ENCODE data around the gene SLC25A21.

Gene SLC25A21

DNA sequence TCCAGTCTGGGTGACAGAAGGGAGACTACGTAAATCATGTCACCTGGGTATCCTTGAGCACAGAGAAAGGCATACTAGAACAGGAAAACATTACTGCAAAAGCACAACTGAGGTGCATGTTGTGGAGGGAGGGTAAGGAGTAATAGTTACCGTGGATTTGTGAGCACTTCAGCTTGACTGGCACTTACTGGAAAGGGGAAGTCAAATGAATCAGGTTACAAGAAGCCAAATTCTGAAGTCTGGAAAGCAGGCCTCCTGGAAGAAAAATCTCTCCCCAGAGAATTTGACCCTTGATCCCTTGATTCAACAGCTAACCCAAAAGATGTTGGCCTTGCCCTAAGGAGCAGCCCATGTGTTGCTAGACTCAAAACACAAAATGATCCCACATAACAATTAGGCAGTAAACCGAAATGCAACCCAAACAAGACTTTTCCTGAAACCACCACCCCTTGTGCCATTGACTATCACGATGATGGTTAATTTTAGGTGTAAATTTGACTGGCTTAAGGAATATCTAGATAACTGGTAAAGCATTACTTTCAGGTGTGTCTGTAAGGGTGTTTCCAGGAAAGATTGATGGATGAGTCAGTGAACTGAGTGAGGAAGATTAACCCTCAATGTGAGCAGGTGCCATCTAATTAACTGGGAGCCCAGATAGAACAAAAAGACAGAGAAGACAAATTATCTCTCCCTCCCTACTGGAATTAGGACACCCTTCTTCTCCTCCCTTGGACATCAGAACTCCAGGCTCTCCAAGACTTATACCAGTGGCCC, 108.8 kb downstream of the SLC25A21 start:
- no peak overlapping the region for H4K8ac ChIP-seq (ENCODE audit: low read depth, low read length)
- WGBS, 2 donors (ENCODE audit: extremely low coverage in 2 of 2, insufficient read length in 2 of 2, insufficient replicate concordance in 1 of 2), result no CpG with 5 or more reads among the region's 4 CpGs
- no peak overlapping the region for H3K4ac ChIP-seq (ENCODE audit: low read length)

GRCh38 chr14:37062191-37062803, 110.1 kb downstream of the SLC25A21 start:
- no peak overlapping the region for H2BK15ac ChIP-seq (ENCODE audit: low read length)
- WGBS, 2 donors (ENCODE audit: extremely low coverage in 2 of 2, insufficient read length in 2 of 2, insufficient replicate concordance in 1 of 2), result 100% methylated on average over 1 of the region's 4 CpGs; no CpG with 5 or more reads in 1 of the 2 donors

More for the DNA sequence above, 108.8 kb downstream of the SLC25A21 start:
- Histone ChIP-seq H3K27me3 (ENCODE audit: control insufficient read depth in 3 of 3, insufficient read depth in 3 of 3, low read depth in 1 of 3, low read length in 3 of 3) (no peaks in the 10 kb centered on the region), H3K79me1 (ENCODE audit: low read depth, low read length) (no peaks in the 10 kb centered on the region), H3K9me3 (replicated peaks in 1 of 2; ENCODE audit: control insufficient read depth in 2 of 2, insufficient read depth in 1 of 2, low read depth in 1 of 2, low read length in 2 of 2) (no peaks in the 10 kb centered on the region), H2AFZ (ENCODE audit: low read length) (no peak overlapping the region), H2BK15ac (ENCODE audit: low read length) (no peak overlapping the region), H3K4me2 (ENCODE audit: insufficient read depth, low read length, poor library complexity, severe bottlenecking) (no peak overlapping the region), H2BK5ac (ENCODE audit: low read length) (no peak overlapping the region), H3K36me3 (replicated peaks in 1 of 2; ENCODE audit: control insufficient read depth in 2 of 2, insufficient read depth in 2 of 2, low read length in 2 of 2) (no peaks in the 10 kb centered on the region), H2BK12ac (ENCODE audit: low read length) (no peak overlapping the region), H3K4me1 (ENCODE audit: control insufficient read depth in 2 of 2, insufficient read depth in 1 of 2, low read depth in 1 of 2, low read length in 2 of 2) (peaks cover 2 to 7% of the 10 kb centered on the region in 2 donors), H2AK5ac (ENCODE audit: low read depth, low read length) (no peak overlapping the region), H3K27ac (replicated peaks; ENCODE audit: low read length) (no peak overlapping the region), H3K23ac (ENCODE audit: low read depth, low read length, poor library complexity) (no peak overlapping the region), H4K91ac (ENCODE audit: low read depth, low read length, poor library complexity) (no peak overlapping the region), H3K9ac (ENCODE audit: low read depth, low read length, poor library complexity) (no peak overlapping the region), H3K4me3 (ENCODE audit: low read length in 2 of 2) (no peak overlapping the region), H2BK120ac (ENCODE audit: low read depth, low read length) (no peak overlapping the region), H3K18ac (ENCODE audit: low read length) (no peak overlapping the region), H3K14ac (ENCODE audit: low read length) (no peak overlapping the region)
- DNase-seq (ENCODE audit: low spot score), result no peak

GRCh38 chr14:37061697-37062096, 110.7 kb downstream of the SLC25A21 start:
- Histone ChIP-seq H3K4me3 (ENCODE audit: low read length in 2 of 2) (no peak overlapping the region), H4K91ac (ENCODE audit: low read depth, low read length, poor library complexity) (no peak overlapping the region), H2BK120ac (ENCODE audit: low read depth, low read length) (no peak overlapping the region), H3K14ac (ENCODE audit: low read length) (no peak overlapping the region), H3K23ac (ENCODE audit: low read depth, low read length, poor library complexity) (no peak overlapping the region), H3K27me3 (ENCODE audit: control insufficient read depth in 3 of 3, insufficient read depth in 3 of 3, low read depth in 1 of 3, low read length in 3 of 3) (no peaks in the 10 kb centered on the region), H2AFZ (ENCODE audit: low read length) (no peak overlapping the region), H3K9ac (ENCODE audit: low read depth, low read length, poor library complexity) (no peak overlapping the region), H3K79me1 (ENCODE audit: low read depth, low read length) (no peaks in the 10 kb centered on the region), H3K4ac (ENCODE audit: low read length) (no peak overlapping the region), H4K8ac (ENCODE audit: low read depth, low read length) (no peak overlapping the region), H3K27ac (replicated peaks; ENCODE audit: low read length) (no peak overlapping the region), H3K18ac (ENCODE audit: low read length) (no peak overlapping the region), H3K4me2 (ENCODE audit: insufficient read depth, low read length, poor library complexity, severe bottlenecking) (no peak overlapping the region), H2BK12ac (ENCODE audit: low read length) (no peak overlapping the region), H2BK15ac (ENCODE audit: low read length) (no peak overlapping the region), H3K9me3 (replicated peaks in 1 of 2; ENCODE audit: control insufficient read depth in 2 of 2, insufficient read depth in 1 of 2, low read depth in 1 of 2, low read length in 2 of 2) (no peaks in the 10 kb centered on the region), H2BK5ac (ENCODE audit: low read length) (no peak overlapping the region), H3K36me3 (replicated peaks in 1 of 2; ENCODE audit: control insufficient read depth in 2 of 2, insufficient read depth in 2 of 2, low read length in 2 of 2) (no peaks in the 10 kb centered on the region), H2AK5ac (ENCODE audit: low read depth, low read length) (no peak overlapping the region), H3K4me1 (ENCODE audit: control insufficient read depth in 2 of 2, insufficient read depth in 1 of 2, low read depth in 1 of 2, low read length in 2 of 2) (peaks cover 2 to 7% of the 10 kb centered on the region in 2 donors)
- WGBS, 2 donors (ENCODE audit: extremely low coverage in 2 of 2, insufficient read length in 2 of 2, insufficient replicate concordance in 1 of 2), result no CpG with 5 or more reads among the region's 1 CpG
- DNase-seq (ENCODE audit: low spot score), result no peak

More at GRCh38 chr14:37062191-37062803, 110.1 kb downstream of the SLC25A21 start:
- no peaks in the 10 kb centered on the region for H3K79me1 ChIP-seq (ENCODE audit: low read depth, low read length)
- no peak overlapping the region for H3K18ac ChIP-seq (ENCODE audit: low read length)
- DNase-seq (ENCODE audit: low spot score), result no peak
- H3K4ac ChIP-seq (ENCODE audit: low read length), result no peak overlapping the region
- H2BK120ac ChIP-seq (ENCODE audit: low read depth, low read length), result no peak overlapping the region
- H3K9ac ChIP-seq (ENCODE audit: low read depth, low read length, poor library complexity), result no peak overlapping the region
- no peak overlapping the region for H4K91ac ChIP-seq (ENCODE audit: low read depth, low read length, poor library complexity)
- H3K27ac ChIP-seq (replicated peaks; ENCODE audit: low read length), result no peak overlapping the region
- H3K23ac ChIP-seq (ENCODE audit: low read depth, low read length, poor library complexity), result no peak overlapping the region
- H2BK12ac ChIP-seq (ENCODE audit: low read length), result no peak overlapping the region
- H3K4me2 ChIP-seq (ENCODE audit: insufficient read depth, low read length, poor library complexity, severe bottlenecking), result no peak overlapping the region
- H3K9me3 ChIP-seq (replicated peaks in 1 of 2; ENCODE audit: control insufficient read depth in 2 of 2, insufficient read depth in 1 of 2, low read depth in 1 of 2, low read length in 2 of 2), result no peaks in the 10 kb centered on the region
- H3K4me1 ChIP-seq (ENCODE audit: control insufficient read depth in 2 of 2, insufficient read depth in 1 of 2, low read depth in 1 of 2, low read length in 2 of 2), result peaks cover 2 to 7% of the 10 kb centered on the region in 2 donors
- no peak overlapping the region for H4K8ac ChIP-seq (ENCODE audit: low read depth, low read length)
- no peak overlapping the region for H3K14ac ChIP-seq (ENCODE audit: low read length)
- no peak overlapping the region for H2AFZ ChIP-seq (ENCODE audit: low read length)
- H2BK5ac ChIP-seq (ENCODE audit: low read length), result no peak overlapping the region
- H3K27me3 ChIP-seq (ENCODE audit: control insufficient read depth in 3 of 3, insufficient read depth in 3 of 3, low read depth in 1 of 3, low read length in 3 of 3), result no peaks in the 10 kb centered on the region
- no peak overlapping the region for H2AK5ac ChIP-seq (ENCODE audit: low read depth, low read length)
- no peaks in the 10 kb centered on the region for H3K36me3 ChIP-seq (replicated peaks in 1 of 2; ENCODE audit: control insufficient read depth in 2 of 2, insufficient read depth in 2 of 2, low read length in 2 of 2)
- no peak overlapping the region for H3K4me3 ChIP-seq (ENCODE audit: low read length in 2 of 2)

GRCh38 chr14:37060496-37061260, 111.7 kb downstream of the SLC25A21 start:
- Histone ChIP-seq H4K91ac (ENCODE audit: low read depth, low read length, poor library complexity) (no peak overlapping the region), H2AFZ (ENCODE audit: low read length) (no peak overlapping the region), H3K79me1 (ENCODE audit: low read depth, low read length) (no peaks in the 10 kb centered on the region), H4K8ac (ENCODE audit: low read depth, low read length) (no peak overlapping the region), H2BK5ac (ENCODE audit: low read length) (no peak overlapping the region), H3K23ac (ENCODE audit: low read depth, low read length, poor library complexity) (no peak overlapping the region), H3K9me3 (replicated peaks in 1 of 2; ENCODE audit: control insufficient read depth in 2 of 2, insufficient read depth in 1 of 2, low read depth in 1 of 2, low read length in 2 of 2) (no peaks in the 10 kb centered on the region), H3K14ac (ENCODE audit: low read length) (no peak overlapping the region), H3K18ac (ENCODE audit: low read length) (no peak overlapping the region), H2BK12ac (ENCODE audit: low read length) (no peak overlapping the region), H3K27me3 (ENCODE audit: control insufficient read depth in 3 of 3, insufficient read depth in 3 of 3, low read depth in 1 of 3, low read length in 3 of 3) (no peaks in the 10 kb centered on the region), H2AK5ac (ENCODE audit: low read depth, low read length) (no peak overlapping the region), H3K4me3 (ENCODE audit: low read length in 2 of 2) (no peak overlapping the region), H3K4ac (ENCODE audit: low read length) (no peak overlapping the region), H3K4me1 (ENCODE audit: control insufficient read depth in 2 of 2, insufficient read depth in 1 of 2, low read depth in 1 of 2, low read length in 2 of 2) (peaks cover 2 to 7% of the 10 kb centered on the region in 2 donors), H3K36me3 (replicated peaks in 1 of 2; ENCODE audit: control insufficient read depth in 2 of 2, insufficient read depth in 2 of 2, low read length in 2 of 2) (no peaks in the 10 kb centered on the region), H3K4me2 (ENCODE audit: insufficient read depth, low read length, poor library complexity, severe bottlenecking) (no peak overlapping the region), H3K9ac (ENCODE audit: low read depth, low read length, poor library complexity) (no peak overlapping the region), H3K27ac (replicated peaks; ENCODE audit: low read length) (no peak overlapping the region), H2BK15ac (ENCODE audit: low read length) (no peak overlapping the region), H2BK120ac (ENCODE audit: low read depth, low read length) (no peak overlapping the region)
- WGBS, 2 donors (ENCODE audit: extremely low coverage in 2 of 2, insufficient read length in 2 of 2, insufficient replicate concordance in 1 of 2), result no CpG with 5 or more reads among the region's 3 CpGs
- no peak for DNase-seq (ENCODE audit: low spot score)

All from neuronal stem cell (in vitro differentiated cells).